Measurements from ENCODE around the gene MR1.
"Not testable (repeated sequence)": the region's sequence is repeated elsewhere in the genome, so short reads cannot be mapped to it uniquely, and the experiment has no call there.

Gene MR1

GRCh38 chr1:181045946-181046345 is 12.2 kb downstream of the MR1 start:
- not testable (repeated sequence) for H2BK12ac ChIP-seq (ENCODE audit: low read length); H3K27me3 ChIP-seq (ENCODE audit: control insufficient read depth in 3 of 3, insufficient read depth in 3 of 3, low read depth in 1 of 3, low read length in 3 of 3); H3K9ac ChIP-seq (ENCODE audit: low read depth, low read length, poor library complexity); H3K9me3 ChIP-seq (replicated peaks in 1 of 2; ENCODE audit: control insufficient read depth in 2 of 2, insufficient read depth in 1 of 2, low read depth in 1 of 2, low read length in 2 of 2); H4K8ac ChIP-seq (ENCODE audit: low read depth, low read length); H3K4me1 ChIP-seq (ENCODE audit: control insufficient read depth in 2 of 2, insufficient read depth in 1 of 2, low read depth in 1 of 2, low read length in 2 of 2); H3K14ac ChIP-seq (ENCODE audit: low read length); DNase-seq (ENCODE audit: low spot score); H3K27ac ChIP-seq (replicated peaks; ENCODE audit: low read length); H3K23ac ChIP-seq (ENCODE audit: low read depth, low read length, poor library complexity); H4K91ac ChIP-seq (ENCODE audit: low read depth, low read length, poor library complexity); H3K79me1 ChIP-seq (ENCODE audit: low read depth, low read length); H3K36me3 ChIP-seq (replicated peaks in 1 of 2; ENCODE audit: control insufficient read depth in 2 of 2, insufficient read depth in 2 of 2, low read length in 2 of 2); H2AK5ac ChIP-seq (ENCODE audit: low read depth, low read length); H3K18ac ChIP-seq (ENCODE audit: low read length); H3K4me3 ChIP-seq (ENCODE audit: low read length in 2 of 2); H2BK5ac ChIP-seq (ENCODE audit: low read length); H2BK15ac ChIP-seq (ENCODE audit: low read length); H3K4ac ChIP-seq (ENCODE audit: low read length); H2BK120ac ChIP-seq (ENCODE audit: low read depth, low read length); H2AFZ ChIP-seq (ENCODE audit: low read length); H3K4me2 ChIP-seq (ENCODE audit: insufficient read depth, low read length, poor library complexity, severe bottlenecking)
- whole genome bisulfite sequencing, 2 donors (ENCODE audit: extremely low coverage in 2 of 2, insufficient read length in 2 of 2, insufficient replicate concordance in 1 of 2): no CpG with 5 or more reads among the region's 22 CpGs

DNA sequence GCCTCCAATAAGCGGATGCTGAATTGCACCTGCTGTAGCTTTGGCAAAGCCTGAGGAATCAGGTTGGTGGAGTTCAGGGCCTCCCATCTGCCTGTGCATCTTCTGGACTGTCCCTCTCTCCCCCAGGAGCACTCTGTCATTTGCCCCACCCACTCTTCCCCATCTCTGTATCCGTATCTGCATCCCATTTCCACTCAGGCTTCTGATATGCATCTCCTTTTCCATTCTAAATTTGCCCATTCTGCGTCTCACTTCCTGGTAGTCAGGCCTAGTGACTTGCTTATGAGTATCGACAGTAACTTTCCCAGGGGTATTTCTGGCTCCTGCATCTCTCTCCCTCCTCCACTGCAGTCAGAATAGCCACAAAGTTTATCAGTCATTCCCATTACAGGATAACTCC is 15.6 kb downstream of the MR1 start:
- H3K9ac ChIP-seq (ENCODE audit: low read depth, low read length, poor library complexity): no peak overlapping the region
- H2AFZ ChIP-seq (ENCODE audit: low read length): no peak overlapping the region
- no peak overlapping the region for H4K91ac ChIP-seq (ENCODE audit: low read depth, low read length, poor library complexity)

DNA sequence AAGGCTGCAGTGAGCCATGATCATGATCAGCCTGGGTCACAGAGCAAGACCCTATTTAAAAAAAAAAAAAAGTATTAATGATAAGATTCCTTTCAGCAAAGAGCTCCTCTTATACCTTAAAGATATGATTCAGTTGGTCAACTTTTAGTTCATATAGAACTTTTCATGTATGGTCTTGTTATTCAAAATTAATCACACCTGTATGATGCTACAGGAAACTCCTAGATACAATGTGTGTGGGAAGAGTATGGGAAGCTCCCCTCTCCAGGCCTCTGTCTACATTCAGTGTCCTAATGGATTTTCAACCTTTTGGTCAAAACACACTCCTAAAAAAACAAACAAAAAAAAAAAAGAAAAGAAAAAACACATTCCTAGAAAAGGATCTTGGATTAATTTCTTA is 17.1 kb downstream of the MR1 start:
- Histone ChIP-seq H2BK12ac (ENCODE audit: low read length) (no peak overlapping the region), H4K91ac (ENCODE audit: low read depth, low read length, poor library complexity) (no peak overlapping the region), H3K18ac (ENCODE audit: low read length) (no peak overlapping the region), H2AK5ac (ENCODE audit: low read depth, low read length) (no peak overlapping the region), H3K9ac (ENCODE audit: low read depth, low read length, poor library complexity) (no peak overlapping the region), H2BK15ac (ENCODE audit: low read length) (no peak overlapping the region), H3K36me3 (replicated peaks in 1 of 2; ENCODE audit: control insufficient read depth in 2 of 2, insufficient read depth in 2 of 2, low read length in 2 of 2) (no peaks in the 10 kb centered on the region), H3K27me3 (ENCODE audit: control insufficient read depth in 3 of 3, insufficient read depth in 3 of 3, low read depth in 1 of 3, low read length in 3 of 3) (peaks cover 0 to 21% (median 0%) of the 10 kb centered on the region in 3 experiments), H4K8ac (ENCODE audit: low read depth, low read length) (no peak overlapping the region), H2AFZ (ENCODE audit: low read length) (no peak overlapping the region), H3K23ac (ENCODE audit: low read depth, low read length, poor library complexity) (no peak overlapping the region), H3K14ac (ENCODE audit: low read length) (no peak overlapping the region), H3K9me3 (replicated peaks in 1 of 2; ENCODE audit: control insufficient read depth in 2 of 2, insufficient read depth in 1 of 2, low read depth in 1 of 2, low read length in 2 of 2) (no peaks in the 10 kb centered on the region), H2BK120ac (ENCODE audit: low read depth, low read length) (no peak overlapping the region), H3K79me1 (ENCODE audit: low read depth, low read length) (peaks cover 1% of the 10 kb centered on the region), H2BK5ac (ENCODE audit: low read length) (no peak overlapping the region), H3K4ac (ENCODE audit: low read length) (no peak overlapping the region), H3K4me3 (ENCODE audit: low read length in 2 of 2) (no peak overlapping the region), H3K27ac (replicated peaks; ENCODE audit: low read length) (no peak overlapping the region), H3K4me1 (ENCODE audit: control insufficient read depth in 2 of 2, insufficient read depth in 1 of 2, low read depth in 1 of 2, low read length in 2 of 2) (peaks cover 0 to 3% of the 10 kb centered on the region in 2 donors), H3K4me2 (ENCODE audit: insufficient read depth, low read length, poor library complexity, severe bottlenecking) (no peak overlapping the region)
- no peak for DNase-seq (ENCODE audit: low spot score)

More for the DNA sequence above, 15.6 kb downstream of the MR1 start:
- Histone ChIP-seq H3K4me3 (ENCODE audit: low read length in 2 of 2) (no peak overlapping the region), H3K14ac (ENCODE audit: low read length) (no peak overlapping the region), H2BK12ac (ENCODE audit: low read length) (no peak overlapping the region), H2BK5ac (ENCODE audit: low read length) (no peak overlapping the region), H3K79me1 (ENCODE audit: low read depth, low read length) (peaks cover 2% of the 10 kb centered on the region), H3K23ac (ENCODE audit: low read depth, low read length, poor library complexity) (no peak overlapping the region), H3K36me3 (replicated peaks in 1 of 2; ENCODE audit: control insufficient read depth in 2 of 2, insufficient read depth in 2 of 2, low read length in 2 of 2) (no peaks in the 10 kb centered on the region), H2BK15ac (ENCODE audit: low read length) (no peak overlapping the region), H4K8ac (ENCODE audit: low read depth, low read length) (no peak overlapping the region), H2BK120ac (ENCODE audit: low read depth, low read length) (no peak overlapping the region), H2AK5ac (ENCODE audit: low read depth, low read length) (no peak overlapping the region), H3K9me3 (replicated peaks in 1 of 2; ENCODE audit: control insufficient read depth in 2 of 2, insufficient read depth in 1 of 2, low read depth in 1 of 2, low read length in 2 of 2) (no peaks in the 10 kb centered on the region), H3K27ac (replicated peaks; ENCODE audit: low read length) (no peak overlapping the region), H3K4me2 (ENCODE audit: insufficient read depth, low read length, poor library complexity, severe bottlenecking) (no peak overlapping the region), H3K27me3 (ENCODE audit: control insufficient read depth in 3 of 3, insufficient read depth in 3 of 3, low read depth in 1 of 3, low read length in 3 of 3) (peaks cover 0 to 18% (median 0%) of the 10 kb centered on the region in 3 experiments), H3K18ac (ENCODE audit: low read length) (no peak overlapping the region), H3K4me1 (ENCODE audit: control insufficient read depth in 2 of 2, insufficient read depth in 1 of 2, low read depth in 1 of 2, low read length in 2 of 2) (peaks cover 0 to 3% of the 10 kb centered on the region in 2 donors), H3K4ac (ENCODE audit: low read length) (no peak overlapping the region)
- DNase-seq (ENCODE audit: low spot score): no peak
- no CpG with 5 or more reads among the region's 4 CpGs for WGBS, 2 donors (ENCODE audit: extremely low coverage in 2 of 2, insufficient read length in 2 of 2, insufficient replicate concordance in 1 of 2)

GRCh38 chr1:181056560-181056959 is 22.8 kb downstream of the MR1 start:
- Histone ChIP-seq H3K23ac (ENCODE audit: low read depth, low read length, poor library complexity) (no peak overlapping the region), H3K18ac (ENCODE audit: low read length) (no peak overlapping the region), H3K27me3 (ENCODE audit: control insufficient read depth in 3 of 3, insufficient read depth in 3 of 3, low read depth in 1 of 3, low read length in 3 of 3) (peaks cover 0 to 27% (median 0%) of the 10 kb centered on the region in 3 experiments), H2AFZ (ENCODE audit: low read length) (no peak overlapping the region), H3K4me2 (ENCODE audit: insufficient read depth, low read length, poor library complexity, severe bottlenecking) (no peak overlapping the region), H2BK15ac (ENCODE audit: low read length) (no peak overlapping the region), H3K27ac (replicated peaks; ENCODE audit: low read length) (no peak overlapping the region), H2BK120ac (ENCODE audit: low read depth, low read length) (no peak overlapping the region), H3K9ac (ENCODE audit: low read depth, low read length, poor library complexity) (no peak overlapping the region), H3K4ac (ENCODE audit: low read length) (no peak overlapping the region), H4K8ac (ENCODE audit: low read depth, low read length) (no peak overlapping the region), H3K4me3 (ENCODE audit: low read length in 2 of 2) (no peak overlapping the region), H2BK5ac (ENCODE audit: low read length) (no peak overlapping the region), H2BK12ac (ENCODE audit: low read length) (no peak overlapping the region), H4K91ac (ENCODE audit: low read depth, low read length, poor library complexity) (no peak overlapping the region), H2AK5ac (ENCODE audit: low read depth, low read length) (no peak overlapping the region), H3K36me3 (replicated peaks in 1 of 2; ENCODE audit: control insufficient read depth in 2 of 2, insufficient read depth in 2 of 2, low read length in 2 of 2) (no peaks in the 10 kb centered on the region), H3K14ac (ENCODE audit: low read length) (no peak overlapping the region), H3K9me3 (replicated peaks in 1 of 2; ENCODE audit: control insufficient read depth in 2 of 2, insufficient read depth in 1 of 2, low read depth in 1 of 2, low read length in 2 of 2) (peaks cover 0 to 2% of the 10 kb centered on the region in 2 donors), H3K79me1 (ENCODE audit: low read depth, low read length) (no peaks in the 10 kb centered on the region), H3K4me1 (ENCODE audit: control insufficient read depth in 2 of 2, insufficient read depth in 1 of 2, low read depth in 1 of 2, low read length in 2 of 2) (peaks cover 0 to 2% of the 10 kb centered on the region in 2 donors)
- no peak for DNase-seq (ENCODE audit: low spot score)
- WGBS, 2 donors (ENCODE audit: extremely low coverage in 2 of 2, insufficient read length in 2 of 2, insufficient replicate concordance in 1 of 2): no CpG with 5 or more reads among the region's 6 CpGs
